Naive thymus-derived CD8-positive, alpha-beta T cell (primary cell): Measurements from ENCODE around the gene LAMA2. TPM values are rescaled to one million over a fixed set of nuclear protein-coding genes. Genes with fewer than 3 reads are reported as not detected.

Experiments used
- ATAC-seq, 2 donors: fragments of 150-1000 bp; cut with Tn5 transposase in 1 of 2; sonication (Bioruptor Pico), chemical (Tn5 transposase) in 1 of 2; 1 replicate in 1 of 2; 2 replicates in 1 of 2; pipeline ENCODE4 v1.10.0; 2021; ENCODE audit warnings: mild to moderate bottlenecking in 2 of 2, moderate library complexity in 2 of 2
- POLR2A ChIA-PET: fragments of 350-600 bp; sonication (Branson Sonifier 250); formaldehyde crosslinking; loops from one replicate; lab custom pipeline; 2021; ENCODE audit warnings: antibody characterized with exemption; lab: Charles Lee
- DNase-seq, 10 donors: peaks; one replicate each; pipeline versions ENCODE4 v3.0.0 to v3.0.0-alpha.2; 2020 to 2022
- H3K27ac Mint-ChIP-seq, 10 donors: one replicate each; pipeline ENCODE4 v1.8.0; 2020 to 2022; ENCODE audit warnings: mild to moderate bottlenecking in 10 of 10, mixed read lengths in 10 of 10, moderate library complexity in 4 of 10, inconsistent platforms in 1 of 10
- H3K27me3 Mint-ChIP-seq, 5 donors: one replicate each; pipeline ENCODE4 v1.8.0; 2021 to 2022; ENCODE audit warnings: mixed read lengths in 5 of 5
- H3K36me3 Mint-ChIP-seq, 3 donors: one replicate each; pipeline ENCODE4 v1.8.0; 2020 to 2022; ENCODE audit warnings: mixed read lengths in 3 of 3, mild to moderate bottlenecking in 2 of 3, inconsistent platforms in 1 of 3
- H3K4me1 Mint-ChIP-seq, 4 donors: one replicate each; pipeline ENCODE4 v1.8.0; 2021 to 2022; ENCODE audit warnings: mixed read lengths in 4 of 4
- H3K4me3 Mint-ChIP-seq, 10 donors: one replicate each; pipeline ENCODE4 v1.8.0; 2020 to 2022; ENCODE audit warnings: mild to moderate bottlenecking in 10 of 10, mixed read lengths in 10 of 10, moderate library complexity in 6 of 10, inconsistent platforms in 1 of 10
- H3K9me3 Mint-ChIP-seq, 9 donors: one replicate each; pipeline ENCODE4 v1.8.0; 2020 to 2022; ENCODE audit warnings: mixed read lengths in 9 of 9, mild to moderate bottlenecking in 3 of 9, inconsistent platforms in 1 of 9, moderate library complexity in 1 of 9
- polyA plus RNA-seq, 3 donors: library from polyadenylated mRNA; unstranded; fragments of 300-500 nt; fragmentation: Illumina TruSeq; gene quantifications; one replicate each; pipeline ENCODE4 v1.2.3, GENCODE V29; 2021
- total RNA-seq, 8 experiments: library from RNA in 2 of 8; stranded (reverse) in 2 of 8; gene quantifications; one replicate each; pipeline ENCODE4 v1.2.3 and lab custom pipeline; 2021 to 2026

The LAMA2 gene
- total and polyA plus RNA-seq, 5 experiments from 2014 or later = not detected

DNA sequence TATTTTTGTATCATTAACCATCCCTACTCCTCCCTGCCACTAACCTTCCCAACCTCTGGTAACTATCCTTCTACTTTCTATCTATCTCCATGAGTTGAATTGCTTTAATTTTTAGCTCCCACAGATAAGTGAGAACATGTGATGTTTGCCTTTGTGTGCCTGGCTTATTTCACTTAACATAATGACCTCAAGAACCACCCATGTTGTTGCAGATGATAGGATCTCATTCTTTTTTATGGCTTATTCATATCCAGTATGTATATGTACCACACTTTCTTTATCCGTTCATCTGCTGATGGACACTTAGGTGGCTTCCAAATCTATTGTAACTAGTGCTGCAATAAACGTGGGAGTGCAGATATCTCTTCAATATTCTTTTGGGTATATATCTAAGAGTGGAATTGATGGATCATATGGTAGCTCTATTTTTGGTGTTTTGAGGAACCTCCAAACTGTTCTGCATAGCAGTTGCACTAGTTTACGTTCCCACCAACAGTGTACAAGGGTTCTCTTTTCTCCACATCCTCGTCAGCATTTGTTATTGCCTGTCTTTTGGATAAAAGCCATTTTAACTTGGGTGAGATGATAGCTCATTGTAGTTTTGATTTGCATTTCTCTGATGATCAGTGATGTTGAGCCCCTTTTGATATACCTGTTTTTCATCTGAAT lies 625.7 kb downstream of the LAMA2 start:
- ATAC-seq = no peak
- no peak overlapping the region for H3K4me3 Mint-ChIP-seq

GRCh38 chr6:129510950-129511349 lies 628.0 kb downstream of the LAMA2 start:
- Mint-ChIP-seq H3K9me3 (no peaks in the 10 kb centered on the region), H3K36me3 (no peaks in the 10 kb centered on the region), H3K27ac (no peak overlapping the region), H3K27me3 (peaks cover 0 to 8% (median 2%) of the 10 kb centered on the region in 5 donors), H3K4me1 (no peaks in the 10 kb centered on the region), H3K4me3 (no peak overlapping the region)
- ATAC-seq = no peak
- POLR2A ChIA-PET = no interaction called here
- DNase-seq = no peak

More for the DNA sequence above, 625.7 kb downstream of the LAMA2 start:
- no peaks in the 10 kb centered on the region for H3K36me3 Mint-ChIP-seq
- POLR2A ChIA-PET = no interaction called here
- no peak for DNase-seq
- H3K27ac Mint-ChIP-seq = no peak overlapping the region
- no peaks in the 10 kb centered on the region for H3K9me3 Mint-ChIP-seq
- H3K27me3 Mint-ChIP-seq = peaks cover 0 to 8% (median 2%) of the 10 kb centered on the region in 5 donors
- H3K4me1 Mint-ChIP-seq = no peaks in the 10 kb centered on the region

DNA sequence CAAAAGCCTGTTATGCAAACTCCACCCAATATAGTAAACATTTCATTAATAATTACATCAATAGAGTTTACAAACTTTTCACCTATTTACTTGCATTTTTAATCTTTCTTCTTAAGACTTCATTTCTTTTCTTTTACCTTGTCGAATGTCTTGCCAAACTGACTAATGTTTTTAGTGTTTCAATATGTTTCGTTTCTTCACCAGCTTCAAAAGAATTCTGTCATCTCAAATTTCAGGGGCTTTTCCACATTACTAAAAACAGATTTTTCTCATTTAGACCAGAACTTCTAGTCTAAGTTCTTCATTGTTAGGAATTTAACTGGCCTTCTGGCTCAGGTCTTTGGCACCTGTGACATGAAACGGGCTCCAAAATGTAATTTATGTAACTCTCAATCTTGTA lies 630.5 kb downstream of the LAMA2 start:
- H3K36me3 Mint-ChIP-seq = no peaks in the 10 kb centered on the region
- H3K4me1 Mint-ChIP-seq = no peaks in the 10 kb centered on the region
- peaks cover 0 to 8% (median 2%) of the 10 kb centered on the region in 5 donors for H3K27me3 Mint-ChIP-seq
- ATAC-seq (no peak), DNase-seq (no peak)
- POLR2A ChIA-PET = no interaction called here
- H3K9me3 Mint-ChIP-seq = no peaks in the 10 kb centered on the region
- no peak overlapping the region for H3K4me3 Mint-ChIP-seq
- H3K27ac Mint-ChIP-seq = no peak overlapping the region

DNA sequence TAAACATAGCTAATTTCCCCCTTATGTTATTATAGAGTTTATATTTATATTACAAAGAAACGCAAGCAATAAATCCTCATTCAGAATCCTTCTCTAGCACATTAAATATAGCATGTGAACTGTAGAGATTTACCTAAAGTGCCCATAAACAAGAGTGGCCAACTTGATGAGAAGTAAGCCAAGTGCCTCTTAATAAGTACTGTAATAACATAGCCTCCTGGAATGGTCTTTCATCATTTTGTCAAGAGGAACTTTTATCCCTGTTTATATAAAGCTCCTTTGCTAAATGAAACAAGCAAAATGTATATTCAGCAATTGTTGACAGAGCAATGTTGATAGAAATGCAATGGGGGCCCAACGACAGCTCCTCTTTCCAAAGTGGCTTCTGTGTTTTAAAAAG lies 632.1 kb downstream of the LAMA2 start:
- DNase-seq (no peak), ATAC-seq (no peak)
- H3K27me3 Mint-ChIP-seq = peaks cover 0 to 8% (median 0%) of the 10 kb centered on the region in 5 donors
- no peak overlapping the region for H3K27ac Mint-ChIP-seq
- POLR2A ChIA-PET = no interaction called here
- H3K4me3 Mint-ChIP-seq = no peak overlapping the region
- H3K36me3 Mint-ChIP-seq = no peaks in the 10 kb centered on the region
- no peaks in the 10 kb centered on the region for H3K4me1 Mint-ChIP-seq
- H3K9me3 Mint-ChIP-seq = no peaks in the 10 kb centered on the region

DNA sequence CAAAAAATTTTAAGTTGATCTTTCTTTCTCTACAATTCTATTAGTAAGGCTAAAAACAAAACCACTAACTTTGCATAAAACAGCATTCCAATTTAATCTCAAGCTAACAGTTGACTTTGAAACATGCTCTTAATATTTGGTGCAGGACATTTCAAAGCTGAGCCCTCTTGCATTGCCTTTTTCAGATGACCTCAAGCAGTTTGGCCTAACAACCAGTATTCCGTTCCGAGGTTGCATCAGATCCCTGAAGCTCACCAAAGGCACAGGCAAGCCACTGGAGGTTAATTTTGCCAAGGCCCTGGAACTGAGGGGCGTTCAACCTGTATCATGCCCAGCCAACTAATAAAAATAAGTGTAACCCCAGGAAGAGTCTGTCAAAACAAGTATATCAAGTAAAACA lies 633.1 kb downstream of the LAMA2 start:
- no peaks in the 10 kb centered on the region for H3K9me3 Mint-ChIP-seq
- no peaks in the 10 kb centered on the region for H3K4me1 Mint-ChIP-seq
- ATAC-seq = no peak
- DNase-seq = no peak
- no peak overlapping the region for H3K27ac Mint-ChIP-seq
- POLR2A ChIA-PET = no interaction called here
- H3K4me3 Mint-ChIP-seq = no peak overlapping the region
- H3K27me3 Mint-ChIP-seq = peaks cover 0 to 8% (median 0%) of the 10 kb centered on the region in 5 donors
- H3K36me3 Mint-ChIP-seq = no peaks in the 10 kb centered on the region

DNA sequence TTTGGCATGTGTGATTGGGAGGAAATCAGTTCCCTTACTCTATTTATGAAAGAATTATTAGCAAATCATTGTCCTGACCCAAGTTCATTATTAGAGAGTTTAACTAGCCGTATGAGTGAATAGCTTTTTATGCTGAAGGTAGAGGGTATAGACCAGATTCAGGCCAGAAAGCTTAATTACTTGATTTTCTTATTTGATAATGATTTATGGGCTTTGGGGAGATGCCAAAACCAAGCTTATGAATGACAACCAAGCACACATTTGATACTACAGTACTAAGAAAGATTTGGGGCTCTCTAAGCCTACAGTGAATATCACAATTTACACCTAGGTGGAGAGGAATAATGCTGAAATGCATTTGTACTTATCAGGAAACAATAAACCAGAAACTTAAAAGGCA lies 633.8 kb downstream of the LAMA2 start:
- Mint-ChIP-seq H3K4me3 (no peak overlapping the region), H3K9me3 (no peaks in the 10 kb centered on the region), H3K27me3 (peaks cover 0 to 4% (median 0%) of the 10 kb centered on the region in 5 donors), H3K36me3 (no peaks in the 10 kb centered on the region), H3K27ac (no peak overlapping the region), H3K4me1 (no peaks in the 10 kb centered on the region)
- POLR2A ChIA-PET = no interaction called here
- ATAC-seq = no peak
- DNase-seq = no peak

DNA sequence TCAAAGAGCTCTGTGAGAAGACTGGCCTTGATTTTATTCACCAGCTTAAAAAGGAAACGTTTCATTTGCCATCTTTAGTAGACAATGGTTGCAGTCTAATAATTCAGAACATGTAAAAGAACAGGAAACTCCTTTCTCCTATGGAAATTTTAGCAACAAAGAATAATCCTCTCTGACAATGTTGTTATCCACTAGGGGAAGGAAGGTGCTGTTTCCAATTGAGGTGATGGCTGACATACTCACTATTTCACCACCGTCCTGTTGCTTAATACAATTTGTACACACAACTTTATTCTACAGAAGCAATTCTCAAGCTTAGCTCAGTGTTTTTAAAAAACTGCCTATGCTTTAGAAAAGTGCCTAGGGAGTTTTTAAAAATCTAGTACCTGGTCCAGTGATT lies 634.4 kb downstream of the LAMA2 start:
- Mint-ChIP-seq H3K9me3 (no peaks in the 10 kb centered on the region), H3K27me3 (peaks cover 0 to 2% (median 0%) of the 10 kb centered on the region in 5 donors), H3K4me1 (no peaks in the 10 kb centered on the region), H3K27ac (no peak overlapping the region), H3K36me3 (no peaks in the 10 kb centered on the region), H3K4me3 (no peak overlapping the region)
- DNase-seq (no peak), ATAC-seq (no peak)
- POLR2A ChIA-PET = no interaction called here

- DNase-seq = no peak
- Mint-ChIP-seq H3K9me3 (no peaks in the 10 kb centered on the region), H3K36me3 (no peaks in the 10 kb centered on the region), H3K27ac (no peak overlapping the region), H3K27me3 (no peaks in the 10 kb centered on the region), H3K4me3 (no peak overlapping the region), H3K4me1 (no peaks in the 10 kb centered on the region)
- POLR2A ChIA-PET = no interaction called here
- no peak for ATAC-seq
Observed at GRCh38 chr6:129519750-129520149, 636.8 kb downstream of the LAMA2 start.

- Mint-ChIP-seq H3K27ac (no peak overlapping the region), H3K4me1 (no peaks in the 10 kb centered on the region), H3K9me3 (no peaks in the 10 kb centered on the region), H3K36me3 (no peaks in the 10 kb centered on the region), H3K27me3 (peaks cover 0 to 2% (median 0%) of the 10 kb centered on the region in 5 donors), H3K4me3 (no peak overlapping the region)
- POLR2A ChIA-PET = no interaction called here
- DNase-seq (no peak), ATAC-seq (no peak)
Observed at GRCh38 chr6:129521946-129522345, 639.0 kb downstream of the LAMA2 start.

DNA sequence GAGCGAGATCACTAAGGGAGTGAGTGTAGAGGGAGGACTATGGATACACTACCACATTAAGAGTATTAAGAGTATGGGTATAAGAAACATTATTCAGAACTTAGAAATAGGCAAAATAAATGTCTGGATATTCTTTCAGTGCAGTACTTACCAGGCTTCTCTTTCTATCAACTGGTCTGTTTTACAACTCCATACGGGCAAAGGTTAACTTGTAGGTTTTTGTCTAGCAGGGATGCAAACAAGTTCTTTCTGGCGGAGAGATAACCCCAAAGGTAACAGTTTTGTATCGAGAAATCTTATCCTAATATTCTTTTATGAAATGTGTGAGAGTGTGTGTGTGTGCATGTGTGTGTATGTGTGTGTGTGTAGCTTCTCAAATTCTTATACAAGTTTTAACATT lies 640.9 kb downstream of the LAMA2 start:
- H3K9me3 Mint-ChIP-seq = no peaks in the 10 kb centered on the region
- ATAC-seq = no peak
- no peak overlapping the region for H3K27ac Mint-ChIP-seq
- H3K36me3 Mint-ChIP-seq = no peaks in the 10 kb centered on the region
- H3K27me3 Mint-ChIP-seq = peaks cover 0 to 4% (median 2%) of the 10 kb centered on the region in 5 donors
- no peaks in the 10 kb centered on the region for H3K4me1 Mint-ChIP-seq
- H3K4me3 Mint-ChIP-seq = no peak overlapping the region
- no peak for DNase-seq
- POLR2A ChIA-PET = no interaction called here

DNA sequence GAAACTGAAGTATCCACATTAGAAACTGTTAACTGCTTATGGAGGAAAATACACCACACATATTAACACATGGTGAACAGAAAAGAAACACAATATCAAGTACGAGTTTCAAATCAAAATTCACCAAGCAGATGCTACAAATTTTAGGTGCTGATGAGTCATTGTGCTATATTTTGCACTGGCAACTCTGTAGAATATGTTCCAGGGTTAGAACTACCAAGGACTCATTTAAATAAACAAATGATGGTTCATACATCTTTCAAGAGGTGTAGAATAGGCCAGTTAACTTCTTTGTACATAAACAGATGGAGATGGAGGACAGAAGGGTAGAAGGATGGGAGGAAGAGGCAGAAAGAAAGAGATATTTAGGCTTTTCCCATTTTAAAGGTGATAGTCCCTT lies 642.1 kb downstream of the LAMA2 start:
- Mint-ChIP-seq H3K36me3 (no peaks in the 10 kb centered on the region), H3K9me3 (no peaks in the 10 kb centered on the region), H3K27me3 (peaks cover 0 to 7% (median 2%) of the 10 kb centered on the region in 5 donors), H3K4me3 (no peak overlapping the region), H3K4me1 (no peaks in the 10 kb centered on the region), H3K27ac (no peak overlapping the region)
- DNase-seq (no peak), ATAC-seq (no peak)
- POLR2A ChIA-PET = no interaction called here

- POLR2A ChIA-PET = no interaction called here
- no peak for DNase-seq
- Mint-ChIP-seq H3K36me3 (peaks cover 0 to 9% (median 2%) of the 10 kb centered on the region in 3 donors), H3K4me1 (no peaks in the 10 kb centered on the region), H3K27ac (no peak overlapping the region), H3K4me3 (no peak overlapping the region), H3K9me3 (peaks cover 0 to 16% (median 3%) of the 10 kb centered on the region in 9 donors), H3K27me3 (peaks cover 0 to 7% (median 0%) of the 10 kb centered on the region in 5 donors)
- no peak for ATAC-seq
Observed at GRCh38 chr6:129534926-129535325, 652.0 kb downstream of the LAMA2 start.

- ATAC-seq = no peak
- peaks cover 0 to 1% (median 0%) of the 10 kb centered on the region in 5 donors for H3K27me3 Mint-ChIP-seq
- peaks cover 0 to 9% (median 2%) of the 10 kb centered on the region in 3 donors for H3K36me3 Mint-ChIP-seq
- H3K9me3 Mint-ChIP-seq = peaks cover 0 to 16% (median 3%) of the 10 kb centered on the region in 9 donors
- no peak overlapping the region for H3K27ac Mint-ChIP-seq
- POLR2A ChIA-PET = no interaction called here
- no peak overlapping the region for H3K4me3 Mint-ChIP-seq
- DNase-seq = no peak
- H3K4me1 Mint-ChIP-seq = no peaks in the 10 kb centered on the region
Observed at GRCh38 chr6:129536271-129536670, 653.3 kb downstream of the LAMA2 start.

GRCh38 chr6:129539032-129539431 lies 656.1 kb downstream of the LAMA2 start:
- Mint-ChIP-seq H3K27me3 (peaks cover 0 to 2% (median 0%) of the 10 kb centered on the region in 5 donors), H3K27ac (no peak overlapping the region), H3K36me3 (peaks cover 0 to 2% (median 0%) of the 10 kb centered on the region in 3 donors), H3K4me1 (peaks cover 0 to 4% (median under 1%) of the 10 kb centered on the region in 4 donors), H3K4me3 (no peak overlapping the region), H3K9me3 (peaks cover 0 to 5% (median 0%) of the 10 kb centered on the region in 9 donors)
- POLR2A ChIA-PET = no interaction called here
- no peak for DNase-seq
- no peak for ATAC-seq
